Endothelial cell of umbilical vein (primary cell): Measurements from ENCODE around the gene PRSS33. TPM values are rescaled to one million over a fixed set of nuclear protein-coding genes. Genes with fewer than 3 reads are reported as not detected.

Experiments
- BruUV-seq: library from RNA; stranded (reverse); fragments of 400-500 nt; replicated peaks from 2 replicates; lab custom pipeline; 2021; lab: Mats Ljungman, UMichigan
- CTCF ChIA-PET: fragments of 300-600, 350-600 bp; sonication (Branson Sonifier 250); formaldehyde crosslinking; loops from one replicate; lab custom pipeline; 2021; ENCODE audit warnings: antibody characterized with exemption, inconsistent platforms; lab: Charles Lee
- POLR2A ChIA-PET: fragments of 300-600, 350-600 bp; sonication (Branson Sonifier 250); formaldehyde crosslinking; loops from one replicate; lab custom pipeline; 2021; ENCODE audit warnings: antibody characterized with exemption, inconsistent platforms; lab: Charles Lee
- DNase-seq: peaks from one replicate; pipeline ENCODE4 v3.0.0-alpha.2; 2011; ENCODE audit warnings: low read depth, low spot score
- FAIRE-seq: peaks from 2 replicates; lab custom pipeline; 2011; peaks lifted over from hg19 to GRCh38; lab: Jason Lieb, UNC
- H2AFZ ChIP-seq: 2 replicates; pipeline ENCODE4 v1.6.0; 2012; ENCODE audit warnings: low read depth, low read length, control low read depth, inconsistent platforms
- H3K27ac ChIP-seq: 2 replicates; pipeline ENCODE4 v1.5.1; 2011; ENCODE audit warnings: low read depth, mild to moderate bottlenecking, control low read depth, low read length, moderate library complexity; ENCODE audit not compliant: insufficient read depth
- H3K27me3 ChIP-seq, 2 experiments: 2 replicates each; pipeline versions ENCODE4 v1.6.0 to v1.6.1; 2011; ENCODE audit warnings: low read length in 2 of 2, mixed read lengths in 1 of 2; ENCODE audit not compliant: control insufficient read depth in 2 of 2, insufficient read depth in 2 of 2
- H3K36me3 ChIP-seq, 2 experiments: 2 replicates in 1 of 2; 3 replicates in 1 of 2; pipeline ENCODE4 v1.5.1; 2011; ENCODE audit warnings: low read length in 2 of 2, mild to moderate bottlenecking in 1 of 2, moderate library complexity in 1 of 2; ENCODE audit not compliant: control insufficient read depth in 2 of 2, insufficient read depth in 2 of 2; ENCODE audit errors: extremely low read depth in 1 of 2
- H3K4me1 ChIP-seq: 3 replicates; pipeline ENCODE4 v1.5.1; 2011; ENCODE audit warnings: mild to moderate bottlenecking, low read length; ENCODE audit not compliant: control insufficient read depth, insufficient read depth; ENCODE audit errors: extremely low read depth
- H3K4me2 ChIP-seq: 2 replicates; pipeline ENCODE4 v1.6.1; 2011; ENCODE audit warnings: low read length, control low read depth, mixed read lengths; ENCODE audit not compliant: insufficient read depth
- H3K4me3 ChIP-seq, 3 experiments: fragments of 200-600 bp in 1 of 3; sonication (generic), shearing (Covaris generic) in 1 of 3; replicated peaks in 1 of 3; 2 replicates each; pipeline ENCODE4 v1.5.1; 2011 to 2016; ENCODE audit warnings: control low read depth in 3 of 3, low read length in 3 of 3, mild to moderate bottlenecking in 2 of 3, inconsistent platforms in 1 of 3, low read depth in 1 of 3, moderate library complexity in 1 of 3; ENCODE audit not compliant: insufficient read depth in 1 of 3
- H3K79me2 ChIP-seq: 2 replicates; pipeline ENCODE4 v1.6.0; 2012; ENCODE audit warnings: low read length, inconsistent platforms; ENCODE audit not compliant: control insufficient read depth, insufficient read depth
- H3K9ac ChIP-seq: replicated peaks from 2 replicates; pipeline ENCODE3; 2011; ENCODE audit warnings: low read length, control low read depth; ENCODE audit not compliant: insufficient read depth; ENCODE audit errors: extremely low read depth
- H3K9me1 ChIP-seq: replicated peaks from 3 replicates; pipeline ENCODE4 v1.6.0; 2011; ENCODE audit warnings: mild to moderate bottlenecking, low read length; ENCODE audit not compliant: control insufficient read depth, insufficient read depth; ENCODE audit errors: extremely low read depth
- H3K9me3 ChIP-seq: replicated peaks from 2 replicates; pipeline ENCODE4 v1.5.1; 2012; ENCODE audit warnings: low read length, inconsistent platforms; ENCODE audit not compliant: control insufficient read depth, insufficient read depth
- H4K20me1 ChIP-seq: replicated peaks from 2 replicates; pipeline ENCODE3; 2011; ENCODE audit warnings: mild to moderate bottlenecking, low read length; ENCODE audit not compliant: control insufficient read depth, insufficient read depth; ENCODE audit errors: extremely low read depth
- EZH2 ChIP-seq: IDR thresholded peaks from 2 replicates; pipeline ENCODE4 v1.6.1; 2012; ENCODE audit warnings: borderline replicate concordance, low read depth, mild to moderate bottlenecking, moderate library complexity, low read length, inconsistent platforms; ENCODE audit not compliant: severe bottlenecking
- FOS ChIP-seq: IDR thresholded peaks from 2 replicates; pipeline ENCODE4 v1.6.1; 2011; ENCODE audit warnings: mild to moderate bottlenecking, low read length, moderate library complexity, borderline replicate concordance; ENCODE audit not compliant: insufficient read depth
- GATA2 ChIP-seq: IDR thresholded peaks from 2 replicates; pipeline ENCODE4 v1.7.0; 2011; ENCODE audit warnings: low read depth, mild to moderate bottlenecking, moderate library complexity, mixed read lengths, low read length; ENCODE audit not compliant: insufficient read length, insufficient read depth
- JUN ChIP-seq: IDR thresholded peaks from 2 replicates; pipeline ENCODE4 v1.6.1; 2011; ENCODE audit warnings: borderline replicate concordance, low read depth; ENCODE audit not compliant: insufficient read length, insufficient read depth
- MYC ChIP-seq: IDR thresholded peaks from one replicate; pipeline ENCODE4 v1.6.1; 2011; ENCODE audit warnings: mild to moderate bottlenecking, low read depth, low read length
- POLR2A ChIP-seq: IDR thresholded peaks from 2 replicates; pipeline ENCODE4 v1.6.1; 2012; ENCODE audit warnings: low read depth, mild to moderate bottlenecking, control low read depth, low read length
- POLR2AphosphoS5 ChIP-seq: IDR thresholded peaks from 2 replicates; pipeline ENCODE4 v1.6.1; 2012; ENCODE audit warnings: low read depth, mild to moderate bottlenecking, control low read depth, low read length, moderate library complexity; ENCODE audit not compliant: insufficient read depth
- dilution Hi-C: fragments of 300-500 bp; cut with MboI; formaldehyde crosslinking; loops from one replicate; pipeline ENCODE4 v1.15.0; 2019; ENCODE audit warnings: low sequenced_read_pairs; ENCODE audit not compliant: extremely low pct_ligation_motif_present
- intact Hi-C: fragments of 100-400 bp; cut with micrococcal nuclease; formaldehyde crosslinking; loops from one replicate; pipeline ENCODE4 v1.10.0; 2022
- polyA plus RNA-seq, 4 experiments: library from polyadenylated mRNA; depleted of rRNA in 3 of 4; stranded (reverse) in 3 of 4; unstranded in 1 of 4; fragments of >200 nt; gene quantifications; 2 replicates each; pipeline versions ENCODE4 v1.2.1 to v1.2.3, GENCODE V29; 2011 to 2012; ENCODE audit warnings: missing spikeins in 1 of 4
- total RNA-seq: library from RNA; stranded (reverse); gene quantifications from 2 replicates; pipeline ENCODE4 v1.2.3, GENCODE V29; 2021
- TF ChIP-seq, protein P1 (sequence below): IDR thresholded peaks from 2 replicates; pipeline ENCODE4 v1.6.1; 2011; ENCODE audit not compliant: insufficient read depth, insufficient read length
- TF ChIP-seq, protein P2 (sequence below), 2 donors: IDR thresholded peaks; 1 replicate in 1 of 2; 2 replicates in 1 of 2; pipeline ENCODE4 v1.5.1; 2011; ENCODE audit warnings: low read length in 2 of 2, mild to moderate bottlenecking in 2 of 2, moderate library complexity in 2 of 2, control low read depth in 1 of 2, inconsistent platforms in 1 of 2, low read depth in 1 of 2; ENCODE audit not compliant: insufficient read depth in 1 of 2; ENCODE audit errors: extremely low read depth in 1 of 2

Gene PRSS33
- total and polyA plus RNA-seq, 2 donors (not counting 3 experiments of a cell fraction or from before 2014, with no cell fraction given) = not detected

GRCh38 chr16:2819179-2819938 lies 32.0 kb upstream of the PRSS33 start:
- ChIA-PET POLR2A (interaction anchor here (0.5 kb wide), 1 partner anchor 23 kb away, joined by 3 read pairs; no protein-coding TSS in a partner anchor), CTCF (no interaction called here)
- FAIRE-seq (no peak), DNase-seq (no peak)
- Histone ChIP-seq H2AFZ (no peak overlapping the region), H3K4me3 (no peak overlapping the region), H3K27ac (no peak overlapping the region), H3K4me1 (no peaks in the 10 kb centered on the region), H4K20me1 (no peaks in the 10 kb centered on the region), H3K9ac (no peak overlapping the region), H3K9me3 (no peaks in the 10 kb centered on the region), H3K9me1 (no peaks in the 10 kb centered on the region), H3K4me2 (no peak overlapping the region), H3K79me2 (no peaks in the 10 kb centered on the region), H3K36me3 (no peaks in the 10 kb centered on the region), H3K27me3 (no peaks in the 10 kb centered on the region)
- intact Hi-C loops = no loop called here
- no peak for TF ChIP-seq JUN
- no TSS peak for BruUV-seq
- dilution Hi-C loops = no loop called here

DNA sequence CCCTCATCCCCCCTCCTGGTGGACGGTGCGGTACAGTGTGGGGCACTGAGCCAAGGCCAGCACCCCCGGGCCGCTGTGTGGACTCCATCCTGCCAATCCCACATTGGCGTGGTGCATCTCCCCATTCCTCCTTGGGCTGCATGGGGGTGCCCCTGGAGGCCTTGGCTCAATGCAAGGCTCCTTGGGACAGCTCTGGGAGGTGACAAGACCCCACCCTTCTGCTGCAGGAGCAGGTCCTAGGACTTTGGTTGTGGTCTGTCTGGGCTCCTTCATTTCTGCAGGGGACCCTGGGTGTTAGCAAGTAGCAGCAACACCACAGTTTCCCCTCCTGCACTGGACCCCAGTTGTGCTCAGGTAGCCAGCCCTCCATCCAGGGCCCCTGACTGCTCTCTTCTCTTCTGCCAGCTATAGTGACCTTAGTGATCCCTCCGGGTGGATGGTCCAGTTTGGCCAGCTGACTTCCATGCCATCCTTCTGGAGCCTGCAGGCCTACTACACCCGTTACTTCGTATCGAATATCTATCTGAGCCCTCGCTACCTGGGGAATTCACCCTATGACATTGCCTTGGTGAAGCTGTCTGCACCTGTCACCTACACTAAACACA lies 31.0 kb upstream of the PRSS33 start:
- Histone ChIP-seq H2AFZ (no peak overlapping the region), H4K20me1 (no peaks in the 10 kb centered on the region), H3K4me3 (no peak overlapping the region), H3K9ac (no peak overlapping the region), H3K4me2 (no peak overlapping the region), H3K9me3 (no peaks in the 10 kb centered on the region), H3K27me3 (no peaks in the 10 kb centered on the region), H3K4me1 (no peaks in the 10 kb centered on the region), H3K36me3 (no peaks in the 10 kb centered on the region), H3K27ac (no peak overlapping the region), H3K9me1 (no peaks in the 10 kb centered on the region), H3K79me2 (no peaks in the 10 kb centered on the region)
- ChIA-PET POLR2A (no interaction called here), CTCF (no interaction called here)
- TF ChIP-seq POLR2A (no peak), JUN (no peak), GATA2 (no peak), FOS (no peak), EZH2 (no peak), POLR2AphosphoS5 (no peak), MYC (no peak)
- TF ChIP-seq, protein P1, sequence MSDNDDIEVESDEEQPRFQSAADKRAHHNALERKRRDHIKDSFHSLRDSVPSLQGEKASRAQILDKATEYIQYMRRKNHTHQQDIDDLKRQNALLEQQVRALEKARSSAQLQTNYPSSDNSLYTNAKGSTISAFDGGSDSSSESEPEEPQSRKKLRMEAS = no peak
- TF ChIP-seq, protein P2, sequence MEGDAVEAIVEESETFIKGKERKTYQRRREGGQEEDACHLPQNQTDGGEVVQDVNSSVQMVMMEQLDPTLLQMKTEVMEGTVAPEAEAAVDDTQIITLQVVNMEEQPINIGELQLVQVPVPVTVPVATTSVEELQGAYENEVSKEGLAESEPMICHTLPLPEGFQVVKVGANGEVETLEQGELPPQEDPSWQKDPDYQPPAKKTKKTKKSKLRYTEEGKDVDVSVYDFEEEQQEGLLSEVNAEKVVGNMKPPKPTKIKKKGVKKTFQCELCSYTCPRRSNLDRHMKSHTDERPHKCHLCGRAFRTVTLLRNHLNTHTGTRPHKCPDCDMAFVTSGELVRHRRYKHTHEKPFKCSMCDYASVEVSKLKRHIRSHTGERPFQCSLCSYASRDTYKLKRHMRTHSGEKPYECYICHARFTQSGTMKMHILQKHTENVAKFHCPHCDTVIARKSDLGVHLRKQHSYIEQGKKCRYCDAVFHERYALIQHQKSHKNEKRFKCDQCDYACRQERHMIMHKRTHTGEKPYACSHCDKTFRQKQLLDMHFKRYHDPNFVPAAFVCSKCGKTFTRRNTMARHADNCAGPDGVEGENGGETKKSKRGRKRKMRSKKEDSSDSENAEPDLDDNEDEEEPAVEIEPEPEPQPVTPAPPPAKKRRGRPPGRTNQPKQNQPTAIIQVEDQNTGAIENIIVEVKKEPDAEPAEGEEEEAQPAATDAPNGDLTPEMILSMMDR (IDR thresholded peaks at IDR 0.05; ENCODE audit: extremely low read depth in 1 of 2, insufficient read depth in 1 of 2, low read depth in 1 of 2, low read length in 2 of 2) = no peak
- BruUV-seq = no TSS peak
- DNase-seq (no peak), FAIRE-seq (no peak)
- intact Hi-C loops = no loop called here
- dilution Hi-C loops = no loop called here
